Inferior parietal cortex (tissue), 1 donor: ENCODE data around the gene CLEC16A.

Source experiments
- DNase-seq: peaks from one replicate; pipeline ENCODE4 v3.0.0-alpha.2; 2016; ENCODE audit errors: extremely low spot score

Gene CLEC16A

GRCh38 chr16:11175787-11176341 lies 231.5 kb downstream of the CLEC16A start:
- no peak for DNase-seq

GRCh38 chr16:11177578-11178160 lies 233.3 kb downstream of the CLEC16A start:
- no peak for DNase-seq

- no peak for DNase-seq
Observed at GRCh38 chr16:11178424-11178823, 234.1 kb downstream of the CLEC16A start.

- DNase-seq: no peak
Observed at GRCh38 chr16:11179574-11179973, 235.2 kb downstream of the CLEC16A start.

GRCh38 chr16:11180489-11180888 lies 236.1 kb downstream of the CLEC16A start:
- DNase-seq: no peak

- no peak for DNase-seq
Observed at GRCh38 chr16:11181242-11181898, 237.0 kb downstream of the CLEC16A start.

GRCh38 chr16:11181899-11182279 lies 237.5 kb downstream of the CLEC16A start:
- peak; percentile 20 for DNase-seq

- DNase-seq: no peak
Observed at GRCh38 chr16:11182411-11182810, 238.0 kb downstream of the CLEC16A start.

GRCh38 chr16:11183035-11183812 lies 238.9 kb downstream of the CLEC16A start:
- no peak for DNase-seq

- DNase-seq: no peak
Observed at GRCh38 chr16:11183951-11184350, 239.6 kb downstream of the CLEC16A start.

- no peak for DNase-seq
Observed at GRCh38 chr16:11187522-11188023, 243.2 kb downstream of the CLEC16A start.

- no peak for DNase-seq
Observed at GRCh38 chr16:11188801-11189740, 244.7 kb downstream of the CLEC16A start.

GRCh38 chr16:11190588-11191560 lies 246.5 kb downstream of the CLEC16A start:
- no peak for DNase-seq

- no peak for DNase-seq
Observed at GRCh38 chr16:11191665-11192064, 247.3 kb downstream of the CLEC16A start.

GRCh38 chr16:11193494-11193893 lies 249.1 kb downstream of the CLEC16A start:
- no peak for DNase-seq

GRCh38 chr16:11194913-11195312 lies 250.5 kb downstream of the CLEC16A start:
- no peak for DNase-seq

GRCh38 chr16:11196286-11196828 lies 252.0 kb downstream of the CLEC16A start:
- no peak for DNase-seq

GRCh38 chr16:11198375-11198774 lies 254.0 kb downstream of the CLEC16A start:
- DNase-seq: no peak

GRCh38 chr16:11198828-11199227 lies 254.5 kb downstream of the CLEC16A start:
- DNase-seq: peak; percentile 3

- no peak for DNase-seq
Observed at GRCh38 chr16:11200592-11200991, 256.2 kb downstream of the CLEC16A start.
